Fibroblast of lung (primary cell): ENCODE measurements around the gene SERINC4. TPM values are rescaled to one million over a fixed set of nuclear protein-coding genes. Genes with fewer than 3 reads are reported as not detected.
A peak's percentile ranks its signal among the peaks of the same experiment; 100 is the strongest.
"Not testable (repeated sequence)": the region's sequence is repeated elsewhere in the genome, so short reads cannot be mapped to it uniquely, and the experiment has no call there.

Experiments used
- DNase-seq, 2 donors: peaks; one replicate each; pipeline versions ENCODE4 v3.0.0 to v3.0.0-alpha.2; 2010; ENCODE audit warnings: low read depth in 2 of 2
- H2AFZ ChIP-seq: 2 replicates; pipeline ENCODE4 v1.5.1; 2012; ENCODE audit warnings: low read length, control low read depth, inconsistent platforms
- H3K27ac ChIP-seq: 2 replicates; pipeline ENCODE4 v1.5.1; 2011; ENCODE audit warnings: low read length, control low read depth; ENCODE audit not compliant: insufficient read depth
- H3K27me3 ChIP-seq: 2 replicates; pipeline ENCODE4 v1.5.1; 2011; ENCODE audit warnings: mild to moderate bottlenecking, low read length; ENCODE audit not compliant: control insufficient read depth, insufficient read depth
- H3K36me3 ChIP-seq: 2 replicates; pipeline ENCODE4 v1.5.1; 2011; ENCODE audit warnings: low read length; ENCODE audit not compliant: control insufficient read depth, insufficient read depth
- H3K4me1 ChIP-seq: 2 replicates; pipeline ENCODE4 v1.5.1; 2011; ENCODE audit warnings: low read length; ENCODE audit not compliant: control insufficient read depth, insufficient read depth; ENCODE audit errors: extremely low read depth
- H3K4me2 ChIP-seq: 2 replicates; pipeline ENCODE4 v1.5.1; 2011; ENCODE audit warnings: low read length, control low read depth; ENCODE audit not compliant: insufficient read depth; ENCODE audit errors: extremely low read depth
- H3K4me3 ChIP-seq, 4 experiments: fragments of 200-600 bp in 1 of 4; sonication (generic) in 1 of 4; replicated peaks in 1 of 4; 2 replicates each; pipeline ENCODE4 v1.5.1; 2011 to 2016; ENCODE audit warnings: low read length in 4 of 4, low read depth in 3 of 4, mild to moderate bottlenecking in 3 of 4, control low read depth in 2 of 4, inconsistent platforms in 1 of 4, mixed read lengths in 1 of 4; ENCODE audit not compliant: insufficient read depth in 1 of 4; ENCODE audit errors: control extremely low read depth in 1 of 4
- H3K79me2 ChIP-seq: 2 replicates; pipeline ENCODE4 v1.5.1; 2012; ENCODE audit warnings: mild to moderate bottlenecking, low read length, inconsistent platforms; ENCODE audit not compliant: control insufficient read depth, insufficient read depth
- H3K9ac ChIP-seq: 2 replicates; pipeline ENCODE4 v1.5.1; 2011; ENCODE audit warnings: mild to moderate bottlenecking, low read length, control low read depth; ENCODE audit not compliant: insufficient read depth
- H3K9me3 ChIP-seq: 2 replicates; pipeline ENCODE4 v1.5.1; 2012; ENCODE audit warnings: low read depth, low read length; ENCODE audit not compliant: control insufficient read depth, insufficient read depth
- H4K20me1 ChIP-seq: 2 replicates; pipeline ENCODE4 v1.5.1; 2011; ENCODE audit warnings: low read length; ENCODE audit not compliant: control insufficient read depth, insufficient read depth; ENCODE audit errors: extremely low read depth
- EZH2 ChIP-seq: IDR thresholded peaks from 2 replicates; pipeline ENCODE4 v1.5.1; 2012; ENCODE audit warnings: low read length, control low read depth, mild to moderate bottlenecking; ENCODE audit errors: missing control alignments
- polyA minus RNA-seq: library from RNA; depleted of rRNA, polyadenylated mRNA; stranded (reverse); fragments of >200 nt; gene quantifications from 2 replicates; pipeline ENCODE4 v1.2.3, GENCODE V29; 2011; ENCODE audit warnings: low replicate concordance
- polyA plus RNA-seq, 2 donors: library from polyadenylated mRNA; depleted of rRNA in 1 of 2; stranded (reverse) in 1 of 2; unstranded in 1 of 2; fragments of >200 nt; gene quantifications; 2 replicates each; pipeline ENCODE4 v1.2.1, GENCODE V29; 2011 to 2012; ENCODE audit warnings: missing spikeins in 1 of 2
- total RNA-seq: library from RNA; depleted of rRNA; stranded (reverse); fragments of >200 nt; gene quantifications from 2 replicates; pipeline ENCODE4 v1.2.1, GENCODE V29; 2014
- TF ChIP-seq, protein P1 (sequence below), 2 donors: IDR thresholded peaks in 1 of 2; conservative IDR thresholded peaks in 1 of 2; 1 replicate in 1 of 2; 2 replicates in 1 of 2; pipeline ENCODE4 v1.5.1; 2011 to 2012; ENCODE audit warnings: low read length in 2 of 2, control low read depth in 1 of 2, inconsistent platforms in 1 of 2, low read depth in 1 of 2, mild to moderate bottlenecking in 1 of 2

SERINC4 gene
- total RNA-seq: under 0.01 and 0.17 TPM in 2 replicates
- 0.06 and 0.08 TPM in 2 replicates for polyA plus RNA-seq
- polyA plus RNA-seq (2012): not detected in 2 replicates
- polyA minus RNA-seq: 0.67 TPM in 1 of 2 replicates, not detected in the other

DNA sequence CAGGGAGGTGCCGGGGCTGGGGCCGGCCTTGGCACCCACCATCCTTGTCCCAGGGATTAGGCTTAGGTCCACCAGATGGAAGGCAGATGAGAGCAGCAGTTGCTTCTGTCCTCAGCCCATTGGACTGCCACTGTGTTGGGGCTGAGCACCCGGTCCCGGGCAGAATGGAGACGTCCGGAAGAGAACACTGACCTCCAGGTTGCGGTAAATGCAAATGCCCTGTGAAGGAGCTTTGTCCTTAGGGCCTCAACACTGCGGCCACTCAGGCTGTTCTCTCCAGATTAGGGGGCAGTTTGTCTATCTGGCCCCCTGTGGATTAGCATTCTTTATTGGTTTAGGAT, at the start of gene SERINC4:
SERINC4 (minus strand) TSS at position 276 of the 341 bp plus-strand sequence; CDS start at position 42, 234 bp downstream.
- Histone ChIP-seq H3K27me3 (no peaks in the 10 kb centered on the region), H2AFZ (peak within 1 kb of the TSS; percentile 71)

DNA sequence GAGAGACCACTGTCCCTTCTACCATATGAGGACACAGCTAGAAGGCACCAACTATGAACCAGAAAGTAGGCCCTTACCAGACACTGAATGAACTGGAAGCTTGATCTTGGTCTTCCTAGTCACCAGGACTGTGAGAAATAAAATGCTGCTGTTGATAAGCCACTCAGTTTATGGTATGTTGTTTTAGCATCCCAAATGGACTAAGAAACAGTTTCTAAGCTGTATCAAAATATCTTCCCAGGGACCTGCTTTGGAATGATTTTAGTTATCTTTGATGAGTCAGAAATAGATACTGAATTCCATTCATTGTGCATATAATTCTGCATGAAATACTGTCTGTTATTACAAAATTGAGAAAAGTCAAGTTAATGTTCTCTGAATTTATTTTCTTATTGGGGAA, 45.4 kb upstream of the SERINC4 start:
- H3K27me3 ChIP-seq: no peaks in the 10 kb centered on the region
- DNase-seq: peak in 1 of 2 donors; percentile 20

More for the DNA sequence above, at the start of gene SERINC4:
- peaks cover 24% of the 10 kb centered on the region for H3K36me3 ChIP-seq
- H3K9ac ChIP-seq: peak within 1 kb of the TSS; percentile 79
- DNase-seq: no peak
- TF ChIP-seq EZH2: no peak
- TF ChIP-seq, protein P1, sequence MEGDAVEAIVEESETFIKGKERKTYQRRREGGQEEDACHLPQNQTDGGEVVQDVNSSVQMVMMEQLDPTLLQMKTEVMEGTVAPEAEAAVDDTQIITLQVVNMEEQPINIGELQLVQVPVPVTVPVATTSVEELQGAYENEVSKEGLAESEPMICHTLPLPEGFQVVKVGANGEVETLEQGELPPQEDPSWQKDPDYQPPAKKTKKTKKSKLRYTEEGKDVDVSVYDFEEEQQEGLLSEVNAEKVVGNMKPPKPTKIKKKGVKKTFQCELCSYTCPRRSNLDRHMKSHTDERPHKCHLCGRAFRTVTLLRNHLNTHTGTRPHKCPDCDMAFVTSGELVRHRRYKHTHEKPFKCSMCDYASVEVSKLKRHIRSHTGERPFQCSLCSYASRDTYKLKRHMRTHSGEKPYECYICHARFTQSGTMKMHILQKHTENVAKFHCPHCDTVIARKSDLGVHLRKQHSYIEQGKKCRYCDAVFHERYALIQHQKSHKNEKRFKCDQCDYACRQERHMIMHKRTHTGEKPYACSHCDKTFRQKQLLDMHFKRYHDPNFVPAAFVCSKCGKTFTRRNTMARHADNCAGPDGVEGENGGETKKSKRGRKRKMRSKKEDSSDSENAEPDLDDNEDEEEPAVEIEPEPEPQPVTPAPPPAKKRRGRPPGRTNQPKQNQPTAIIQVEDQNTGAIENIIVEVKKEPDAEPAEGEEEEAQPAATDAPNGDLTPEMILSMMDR (conservative IDR thresholded peaks at IDR 0.05 in 1 of 2, IDR thresholded peaks at IDR 0.05 in 1 of 2; ENCODE audit: low read depth in 1 of 2, low read length in 2 of 2): no peak
- peak within 1 kb of the TSS; percentile 77 for H3K4me2 ChIP-seq
- peak within 1 kb of the TSS; percentile 81 to 99 (median 92) for H3K4me3 ChIP-seq
- no peaks in the 10 kb centered on the region for H3K9me3 ChIP-seq
- peaks cover 3% of the 10 kb centered on the region for H3K4me1 ChIP-seq
- peak within 1 kb of the TSS; percentile 78 for H3K27ac ChIP-seq
- no peaks in the 10 kb centered on the region for H4K20me1 ChIP-seq
- peaks cover 16% of the 10 kb centered on the region for H3K79me2 ChIP-seq

DNA sequence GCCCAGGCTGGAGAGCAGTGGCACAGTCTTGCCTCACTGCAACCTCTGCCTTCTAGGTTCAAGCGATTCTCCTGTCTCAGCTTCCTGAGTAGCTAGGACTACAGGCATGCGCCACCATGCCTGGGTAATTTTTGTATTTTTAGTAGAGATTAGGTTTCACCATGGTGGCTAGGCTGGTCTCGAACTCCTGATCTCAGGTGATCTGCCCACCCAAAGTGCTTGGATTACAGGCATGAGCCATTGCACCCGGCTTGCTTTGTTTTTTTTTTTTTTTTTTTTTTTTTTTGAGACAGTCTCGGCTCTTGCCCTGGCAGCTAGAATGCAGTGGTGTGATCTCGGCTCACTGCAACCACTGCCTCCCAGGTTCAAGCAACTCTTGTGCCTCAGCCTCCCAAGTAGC, 32.5 kb upstream of the SERINC4 start:
- Histone ChIP-seq H3K79me2 (peaks cover 22% of the 10 kb centered on the region), H2AFZ (peak overlapping the region; percentile 30)
- H3K4me3 ChIP-seq, H3K4me2 ChIP-seq, H3K9ac ChIP-seq, H3K36me3 ChIP-seq, H3K9me3 ChIP-seq, H3K27me3 ChIP-seq, H3K27ac ChIP-seq, H4K20me1 ChIP-seq, H3K4me1 ChIP-seq, DNase-seq: not testable (repeated sequence)

More for the DNA sequence above, 45.4 kb upstream of the SERINC4 start:
- Histone ChIP-seq H3K4me1 (no peaks in the 10 kb centered on the region), H3K79me2 (no peaks in the 10 kb centered on the region), H2AFZ (no peak overlapping the region), H3K9ac (no peak overlapping the region), H3K9me3 (no peaks in the 10 kb centered on the region), H3K36me3 (no peaks in the 10 kb centered on the region), H3K4me2 (no peak overlapping the region), H3K4me3 (no peak overlapping the region), H4K20me1 (no peaks in the 10 kb centered on the region), H3K27ac (no peak overlapping the region)
- TF ChIP-seq EZH2: no peak
- TF ChIP-seq, protein P1 (conservative IDR thresholded peaks at IDR 0.05 in 1 of 2, IDR thresholded peaks at IDR 0.05 in 1 of 2; ENCODE audit: low read depth in 1 of 2, low read length in 2 of 2): no peak

DNA sequence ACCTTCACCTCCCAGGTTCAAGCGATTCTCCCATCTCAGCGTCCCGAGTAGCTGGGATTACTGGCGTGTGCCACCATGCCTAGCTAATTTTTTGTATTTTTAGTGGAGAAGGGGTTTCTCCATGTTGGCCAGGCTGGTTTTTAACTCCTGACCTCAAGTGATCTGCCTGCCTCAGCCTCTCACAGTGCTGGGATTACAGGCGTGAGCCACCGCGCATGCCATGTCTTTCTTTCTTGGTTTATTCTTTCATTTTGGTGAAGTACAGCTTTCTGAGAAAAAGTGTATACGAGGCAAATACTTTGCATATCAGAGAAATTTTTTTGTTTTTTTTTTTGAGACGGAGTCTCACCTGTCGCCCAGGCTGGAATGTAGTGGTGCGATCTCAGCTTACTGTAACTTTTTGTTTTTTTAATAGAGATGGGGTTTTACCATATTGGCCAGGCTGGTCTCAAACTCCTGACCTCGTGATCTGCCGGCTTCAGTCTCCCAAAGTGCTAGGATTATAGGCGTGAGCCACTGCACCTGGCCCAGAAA, 31.6 kb upstream of the SERINC4 start:
- peaks cover 29% of the 10 kb centered on the region for H3K79me2 ChIP-seq
- H3K4me1 ChIP-seq, H3K27me3 ChIP-seq, H3K9ac ChIP-seq, H3K36me3 ChIP-seq, DNase-seq, H3K4me3 ChIP-seq, H2AFZ ChIP-seq, H3K9me3 ChIP-seq, H4K20me1 ChIP-seq, H3K4me2 ChIP-seq, H3K27ac ChIP-seq: not testable (repeated sequence)

DNA sequence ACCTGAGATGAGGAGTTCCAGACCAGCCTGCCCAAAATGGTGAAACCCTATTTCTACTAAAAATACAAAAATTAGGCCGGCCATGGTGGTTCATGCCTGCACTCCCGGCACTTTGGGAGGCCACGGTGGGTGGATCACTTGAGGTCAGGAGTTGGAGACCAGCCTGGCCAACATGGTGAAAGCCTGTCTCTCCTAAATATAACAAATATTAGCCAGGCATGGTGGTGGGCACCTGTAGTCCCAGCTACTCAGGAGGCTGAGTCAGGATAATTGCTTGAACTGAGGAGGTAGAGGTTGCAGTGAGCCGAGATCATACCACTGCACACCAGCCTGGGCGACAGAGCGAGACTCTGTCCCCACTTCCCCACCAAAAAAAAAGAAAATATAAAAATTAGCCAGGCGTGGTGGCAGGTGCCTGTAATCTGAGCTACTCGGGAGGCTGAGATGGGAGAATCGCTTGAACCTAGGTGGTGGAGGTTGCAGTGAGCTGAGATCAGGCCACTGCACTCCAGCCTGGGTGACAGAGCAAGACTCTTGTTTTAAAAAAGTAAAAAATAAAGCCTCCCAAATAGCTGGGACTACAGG, 30.8 kb upstream of the SERINC4 start:
- H2AFZ ChIP-seq, H3K9me3 ChIP-seq, H3K27ac ChIP-seq, H3K4me1 ChIP-seq, H3K36me3 ChIP-seq, H3K4me2 ChIP-seq, H3K27me3 ChIP-seq, H4K20me1 ChIP-seq, H3K4me3 ChIP-seq, DNase-seq, H3K9ac ChIP-seq: not testable (repeated sequence)
- peaks cover 29% of the 10 kb centered on the region for H3K79me2 ChIP-seq
